Stimulated activated CD4-positive, alpha-beta T cell treated with anti-CD3 and anti-CD28 coated beads, TNF-alpha, amount 100 ng/mL, for 4 hours (primary cell): ENCODE data around the gene SSR1.
"Not testable (repeated sequence)": the region's sequence is repeated elsewhere in the genome, so short reads cannot be mapped to it uniquely, and the experiment has no call there.

Experiments
- DNase-seq, 3 experiments: peaks; one replicate each; pipeline ENCODE4 v3.0.0-alpha.2; 2020; ENCODE audit warnings: low read depth in 3 of 3

SSR1 gene

DNA sequence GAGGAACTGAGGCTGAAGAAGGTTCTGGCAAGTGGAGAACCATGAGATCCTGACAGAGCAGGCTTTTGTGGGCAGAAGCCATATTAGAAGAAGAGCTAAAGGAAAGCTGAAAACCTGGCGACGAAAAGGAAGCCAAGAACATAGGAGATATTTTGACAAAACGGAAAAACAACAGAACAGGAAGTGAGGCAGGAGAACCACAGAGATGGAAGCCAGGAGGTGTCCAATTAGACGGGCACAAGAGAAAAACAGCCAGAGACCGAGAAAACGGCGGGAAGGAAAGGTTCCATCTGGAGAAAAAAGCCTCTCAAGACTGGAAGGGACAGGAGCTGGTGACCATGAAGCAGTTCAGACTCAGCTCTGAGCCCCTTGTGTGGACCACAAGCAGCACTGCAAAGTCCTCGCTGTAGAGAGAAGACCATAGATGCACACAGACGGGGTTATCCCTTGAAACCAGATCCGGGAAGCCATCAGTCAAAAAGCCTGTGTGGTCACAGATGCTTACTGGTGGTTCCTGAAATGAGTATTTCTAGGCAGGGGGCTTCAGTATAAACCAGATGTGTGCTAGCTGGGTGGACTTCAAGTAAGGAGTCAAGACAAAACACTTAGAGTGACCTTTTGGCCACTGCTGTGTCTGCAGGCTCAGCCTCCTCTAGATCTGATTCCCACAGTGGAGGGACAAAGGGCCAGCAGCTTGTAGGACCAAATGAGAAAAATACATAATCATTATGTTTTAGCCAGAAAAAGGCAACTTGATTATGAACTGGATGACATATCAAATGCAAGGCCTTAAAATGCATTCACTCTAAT is 30.7 kb downstream of the SSR1 start:
- no peak for DNase-seq

GRCh38 chr6:7276199-7276524 is 36.8 kb downstream of the SSR1 start:
- no peak for DNase-seq

- DNase-seq = not testable (repeated sequence)
These were observed 38.5 kb downstream of the SSR1 start for GRCh38 chr6:7274525-7274924.

- no peak for DNase-seq
These were observed 39.3 kb downstream of the SSR1 start for GRCh38 chr6:7273709-7274108.

DNA sequence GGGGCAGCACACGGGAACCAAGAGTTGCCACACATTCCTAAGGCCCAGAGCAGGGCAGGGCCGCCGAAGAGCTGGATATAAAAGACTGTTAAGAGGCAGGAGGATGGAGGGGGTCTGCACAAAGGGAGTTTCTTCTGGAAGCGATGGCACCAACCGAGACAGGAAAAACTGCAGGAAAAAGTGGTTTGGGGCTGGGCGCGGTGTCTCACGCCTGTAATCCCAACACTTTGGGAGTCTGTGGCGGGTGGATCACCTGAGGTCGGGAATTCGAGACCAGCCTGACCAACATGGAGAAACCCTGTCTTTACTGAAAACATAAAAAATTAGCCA is 41.8 kb downstream of the SSR1 start:
- no peak for DNase-seq

GRCh38 chr6:7270320-7271204 is 42.4 kb downstream of the SSR1 start:
- no peak for DNase-seq

GRCh38 chr6:7269816-7270215 is 43.2 kb downstream of the SSR1 start:
- no peak for DNase-seq

- DNase-seq = no peak
These were observed 44.0 kb downstream of the SSR1 start for GRCh38 chr6:7268816-7269555.

GRCh38 chr6:7268362-7268761 is 44.6 kb downstream of the SSR1 start:
- DNase-seq = no peak

DNA sequence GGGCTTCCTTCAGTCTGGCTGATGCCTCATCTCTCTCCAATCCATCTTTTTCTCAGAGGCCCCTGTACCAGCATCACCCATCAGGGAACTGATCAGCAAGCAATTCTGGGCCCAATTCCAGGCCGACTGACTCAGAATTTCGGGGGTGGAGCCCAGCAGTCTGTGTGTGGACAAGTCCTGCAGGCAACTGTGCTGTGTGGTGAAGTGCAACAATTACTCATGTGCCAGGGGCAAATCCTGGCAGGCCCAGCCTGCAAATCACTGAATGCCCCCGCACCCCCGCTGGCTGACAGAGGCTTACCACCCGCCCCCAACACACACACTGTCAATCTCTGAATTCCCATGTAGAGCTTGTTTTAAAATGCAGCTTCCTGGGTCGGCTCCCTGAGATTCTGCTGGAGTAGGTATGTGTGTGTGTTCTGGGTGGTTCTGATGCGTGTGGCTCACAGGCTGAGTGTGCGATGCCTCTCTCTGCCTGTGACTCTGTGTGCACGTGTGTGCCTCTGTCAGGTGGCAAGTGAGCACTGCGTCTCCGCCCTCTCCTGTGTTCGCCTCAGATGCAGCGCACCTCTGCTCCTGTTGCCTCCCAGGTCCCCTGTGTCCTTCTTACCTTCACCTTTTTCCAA is 45.4 kb downstream of the SSR1 start:
- no peak for DNase-seq

GRCh38 chr6:7267071-7267465 is 45.9 kb downstream of the SSR1 start:
- DNase-seq = no peak

DNA sequence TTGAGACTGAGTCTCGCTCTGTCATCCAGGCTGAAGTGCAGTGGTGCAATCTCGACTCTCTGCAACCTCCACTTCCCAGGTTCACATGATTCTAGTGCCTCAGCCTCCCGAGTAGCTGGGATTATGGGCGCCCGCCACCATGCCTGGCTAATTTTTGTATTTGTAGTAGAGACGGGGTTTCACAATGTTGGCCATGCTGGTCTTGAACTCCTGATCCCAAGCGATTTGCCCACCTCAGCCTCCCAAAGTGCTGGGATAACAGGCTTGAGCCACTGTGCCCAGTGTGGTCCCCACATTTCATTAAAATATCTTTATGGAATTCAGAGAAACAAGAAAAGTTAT is 47.6 kb downstream of the SSR1 start:
- not testable (repeated sequence) for DNase-seq

- no peak for DNase-seq
These were observed 48.2 kb downstream of the SSR1 start for GRCh38 chr6:7264686-7265384.

DNA sequence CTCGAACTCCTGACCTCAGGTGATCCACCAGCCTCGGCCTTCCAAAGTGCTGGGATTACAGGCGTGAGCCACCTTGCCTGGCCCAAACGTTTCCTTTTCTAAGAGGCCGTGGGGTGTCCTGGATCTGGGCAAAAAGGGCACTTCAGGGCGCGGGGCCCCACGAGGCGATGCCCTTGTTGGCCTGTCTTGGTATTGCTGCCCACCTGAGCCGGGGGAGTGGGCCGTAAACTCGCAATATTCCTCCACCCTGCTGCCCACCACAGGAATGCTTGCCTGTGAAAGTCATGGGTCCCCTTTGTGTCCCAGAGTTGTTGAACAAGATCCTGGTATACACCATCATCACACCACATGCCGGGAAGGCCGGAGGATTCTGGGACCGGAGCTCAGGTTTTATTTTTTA is 49.0 kb downstream of the SSR1 start:
- DNase-seq = no peak

DNA sequence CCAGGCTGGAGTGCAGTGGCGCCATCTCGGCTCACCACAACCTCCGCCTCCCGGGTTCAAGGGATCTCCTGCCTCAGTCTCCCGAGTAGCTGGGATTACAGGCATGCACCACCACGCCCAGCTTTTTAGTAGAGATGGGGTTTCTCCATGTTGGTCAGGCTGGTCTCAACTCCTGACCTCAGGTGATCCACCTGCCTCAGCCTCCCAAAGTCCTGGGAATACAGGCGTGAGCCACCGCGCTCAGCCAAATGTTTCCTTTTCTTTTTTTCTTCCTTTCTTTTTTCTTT is 49.5 kb downstream of the SSR1 start:
- DNase-seq = not testable (repeated sequence)

- no peak for DNase-seq
These were observed 50.1 kb downstream of the SSR1 start for GRCh38 chr6:7262746-7263518.

DNA sequence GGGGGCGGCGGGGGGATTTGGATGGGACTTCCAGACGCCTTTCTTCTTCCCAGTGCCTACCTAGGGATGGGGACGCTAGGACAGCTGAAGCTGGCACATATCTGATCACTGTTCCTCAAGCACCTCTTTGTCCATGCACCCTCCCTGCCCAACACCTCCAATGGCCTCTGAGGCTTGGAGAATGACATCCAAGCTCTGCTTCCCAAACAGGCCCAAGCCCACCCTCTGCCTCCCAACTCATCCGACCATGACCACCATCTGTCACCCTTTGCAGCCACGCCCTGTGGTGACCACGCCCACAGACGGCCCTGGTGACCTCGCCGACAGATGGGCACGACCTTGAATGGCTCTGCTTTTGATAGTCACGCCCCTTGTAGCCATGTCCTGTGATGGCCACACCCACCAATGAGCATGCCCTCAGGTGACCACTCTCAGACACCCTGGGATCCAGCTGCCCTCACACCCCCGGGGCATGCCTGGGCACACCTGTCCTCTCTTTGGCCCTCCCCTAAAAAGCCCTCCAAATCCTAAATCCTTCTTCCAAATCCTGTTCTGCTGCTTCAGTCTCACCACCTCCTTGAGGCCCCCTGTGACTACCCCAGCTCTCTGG is 51.0 kb downstream of the SSR1 start:
- DNase-seq = no peak

DNA sequence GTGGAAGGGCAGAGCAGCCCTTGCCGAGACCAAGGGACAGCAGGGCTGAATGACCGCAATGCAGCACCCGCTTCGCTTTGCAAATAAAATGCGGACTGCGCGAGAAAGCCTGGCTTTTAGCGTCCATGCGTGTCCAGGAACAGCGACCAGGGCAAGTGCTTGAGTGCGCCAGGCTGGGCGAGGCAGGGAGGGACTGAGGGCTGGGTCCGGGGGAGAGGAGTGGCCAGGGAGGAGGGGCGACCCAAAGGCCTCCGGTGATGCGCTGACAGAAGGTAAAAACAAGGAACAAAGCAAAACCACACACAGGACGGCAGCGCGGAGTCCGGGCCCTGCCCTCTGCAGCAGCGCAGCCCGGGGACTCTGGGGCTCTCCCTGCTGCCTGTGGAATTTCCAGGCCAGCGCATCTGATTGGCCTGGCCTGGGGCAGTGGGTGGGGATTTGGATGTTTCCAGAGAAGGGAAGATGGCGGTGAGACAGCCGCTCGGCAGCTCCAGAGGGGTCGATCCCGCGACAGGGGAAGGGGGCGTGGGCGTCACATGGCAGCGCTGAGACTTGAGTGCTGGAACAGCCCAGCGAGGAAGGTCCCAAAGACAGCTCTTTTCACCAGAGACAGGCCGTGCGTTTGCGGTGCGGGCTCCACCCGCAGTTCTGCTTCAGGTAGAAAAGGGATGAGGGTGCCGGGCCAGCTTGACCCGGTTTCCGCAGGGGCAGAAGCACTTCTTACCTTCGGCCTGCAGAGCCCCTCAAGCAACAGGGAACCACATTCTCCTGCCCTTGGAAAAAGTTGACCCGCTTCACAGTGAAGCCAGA is 51.8 kb downstream of the SSR1 start:
- DNase-seq = peak in 2 of 3 experiments; percentile 13 to 23

DNA sequence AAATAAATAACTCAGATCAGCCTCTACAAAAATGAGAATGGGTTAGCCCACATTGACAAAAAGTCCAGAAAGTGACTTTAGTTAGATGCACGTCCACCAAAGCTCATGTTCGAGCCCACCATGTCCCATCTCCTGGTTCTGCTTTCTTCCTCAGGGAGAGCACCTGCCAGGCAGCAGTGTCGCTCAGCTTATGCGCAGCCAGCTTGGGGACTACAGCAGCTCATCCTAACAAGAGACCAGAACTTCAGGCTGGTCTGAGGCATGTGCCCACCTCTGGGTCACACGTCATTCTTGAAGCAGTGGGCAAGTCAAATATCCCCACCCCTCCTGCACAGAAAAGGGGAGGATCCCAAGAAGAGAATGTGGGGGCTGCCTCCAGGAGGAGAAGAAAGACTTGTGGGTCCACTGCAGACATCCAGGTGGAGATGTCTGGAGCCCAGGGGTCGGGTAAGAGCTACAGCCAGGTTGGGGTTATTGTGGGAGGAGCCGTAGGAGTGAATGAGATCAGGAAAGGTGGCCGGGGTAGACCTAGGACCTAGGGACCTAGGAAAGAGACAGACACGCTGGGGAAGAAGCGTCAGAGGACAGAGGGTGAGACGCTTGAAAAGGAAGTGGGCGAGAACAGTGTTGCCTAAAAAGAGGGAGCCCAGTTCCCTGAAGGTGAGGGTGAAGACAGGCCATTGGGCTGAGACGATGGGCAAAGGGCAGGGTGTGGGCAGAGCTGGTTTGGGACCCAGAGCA is 52.5 kb downstream of the SSR1 start:
- DNase-seq = no peak
